Esophagus squamous epithelium (tissue), 5 donors: ENCODE measurements around the gene CSMD2. TPM values are rescaled to one million over a fixed set of nuclear protein-coding genes. Genes with fewer than 3 reads are reported as not detected.

Source experiments
- DNase-seq: peaks from one replicate; lab custom pipeline; 2025; lab: John Stamatoyannopoulos, UW
- H3K27ac ChIP-seq, 4 donors: fragments of 200-600 bp; sonication (generic); one replicate each; pipeline ENCODE4 v1.5.1; 2016 to 2019; ENCODE audit warnings: mild to moderate bottlenecking in 1 of 4
- H3K27me3 ChIP-seq, 4 donors: fragments of 200-600 bp; sonication (generic); 1 replicate in 3 of 4; 2 replicates in 1 of 4; pipeline versions ENCODE4 v1.5.1 to v1.6.0; 2017 to 2021; ENCODE audit warnings: antibody characterized with exemption in 1 of 4
- H3K36me3 ChIP-seq, 3 donors: fragments of 200-600 bp; sonication (generic); one replicate each; pipeline ENCODE4 v1.5.1; 2016 to 2019
- H3K4me1 ChIP-seq, 3 donors: fragments of 200-600 bp; sonication (generic); one replicate each; pipeline ENCODE4 v1.5.1; 2017 to 2019
- H3K4me3 ChIP-seq, 4 donors: fragments of 200-600 bp; sonication (generic); 1 replicate in 3 of 4; 2 replicates in 1 of 4; pipeline ENCODE4 v1.5.1; 2016 to 2019; ENCODE audit warnings: mild to moderate bottlenecking in 2 of 4, moderate library complexity in 1 of 4
- H3K9me3 ChIP-seq, 3 donors: fragments of 200-600 bp; sonication (generic); one replicate each; pipeline ENCODE4 v1.5.1; 2016 to 2019
- CTCF ChIP-seq, 6 experiments: fragments of 450-650 bp in 4 of 6; fragments of 200-600 bp in 2 of 6; sonication (generic) in 2 of 6; IDR thresholded peaks; one replicate each; pipeline ENCODE4 v1.5.1; 2016 to 2019; ENCODE audit warnings: antibody characterized with exemption in 6 of 6, mild to moderate bottlenecking in 4 of 6, moderate library complexity in 4 of 6
- POLR2A ChIP-seq, 4 donors: fragments of 450-650 bp; IDR thresholded peaks; one replicate each; pipeline ENCODE4 v1.6.1; 2017; ENCODE audit warnings: antibody characterized with exemption in 4 of 4, mild to moderate bottlenecking in 4 of 4, moderate library complexity in 3 of 4
- WGBS, 2 donors: methylation state at CpG; one replicate each; pipeline ENCODE4 v1.1.5; 2018; 5-methylcytosine and 5-hydroxymethylcytosine counted together
- intact Hi-C: fragments of 100-400 bp; cut with DNase I; formaldehyde crosslinking; loops from one replicate; pipeline ENCODE4 v1.15.0; 2022
- total RNA-seq, 4 donors: library from RNA; depleted of rRNA; stranded (reverse); fragments of >200 nt; gene quantifications; one replicate each; pipeline ENCODE4 v1.1.0, GENCODE V29; 2016
- donor health status: DM: yes; HTN: yes; CAD: no.

CSMD2 gene
- total RNA-seq, 4 donors from 2014 or later, result under 0.01 to 0.13 TPM; not detected in 2

GRCh38 chr1:33797849-33798248, 367.2 kb downstream of the CSMD2 start:
- intact Hi-C loops, result no loop called here
- no peaks in the 10 kb centered on the region for H3K4me1 ChIP-seq
- WGBS, 2 donors, result 56 to 60% methylated on average over 6 of the region's 6 CpGs
- H3K27me3 ChIP-seq, result peaks cover 0 to 4% (median 0%) of the 10 kb centered on the region in 4 donors
- no peak overlapping the region for H3K4me3 ChIP-seq
- TF ChIP-seq POLR2A (IDR thresholded peaks at IDR 0.05), result no peak
- no peak for TF ChIP-seq CTCF (IDR thresholded peaks at IDR 0.05)
- no peak for DNase-seq
- H3K36me3 ChIP-seq, result no peaks in the 10 kb centered on the region
- H3K9me3 ChIP-seq, result peaks cover 0 to 18% (median 5%) of the 10 kb centered on the region in 3 donors
- no peak overlapping the region for H3K27ac ChIP-seq

- no peaks in the 10 kb centered on the region for H3K36me3 ChIP-seq
- peaks cover 0 to 17% (median 4%) of the 10 kb centered on the region in 3 donors for H3K9me3 ChIP-seq
- H3K27ac ChIP-seq, result no peak overlapping the region
- WGBS, 2 donors, result 24 to 38% methylated on average over 4 of the region's 4 CpGs
- peaks cover 0 to 18% (median 0%) of the 10 kb centered on the region in 4 donors for H3K27me3 ChIP-seq
- intact Hi-C loops, result no loop called here
- no peak for DNase-seq
- no peak overlapping the region for H3K4me3 ChIP-seq
- no peaks in the 10 kb centered on the region for H3K4me1 ChIP-seq
- TF ChIP-seq POLR2A (IDR thresholded peaks at IDR 0.05) (no peak), CTCF (IDR thresholded peaks at IDR 0.05) (no peak)
Measured at GRCh38 chr1:33792651-33793050, 372.4 kb downstream of the CSMD2 start.

GRCh38 chr1:33792216-33792615, 372.8 kb downstream of the CSMD2 start:
- Histone ChIP-seq H3K36me3 (no peaks in the 10 kb centered on the region), H3K9me3 (peaks cover 0 to 13% (median under 1%) of the 10 kb centered on the region in 3 donors), H3K27ac (no peak overlapping the region), H3K27me3 (peaks cover 0 to 23% (median 0%) of the 10 kb centered on the region in 4 donors), H3K4me3 (no peak overlapping the region), H3K4me1 (no peaks in the 10 kb centered on the region)
- WGBS, 2 donors, result 67 to 92% methylated on average over 1 to 2 of the region's 4 CpGs
- no peak for TF ChIP-seq POLR2A (IDR thresholded peaks at IDR 0.05)
- no peak for TF ChIP-seq CTCF (IDR thresholded peaks at IDR 0.05)
- intact Hi-C loops, result no loop called here
- DNase-seq, result no peak

- H3K9me3 ChIP-seq, result peaks cover 0 to 5% (median 0%) of the 10 kb centered on the region in 3 donors
- no peak overlapping the region for H3K27ac ChIP-seq
- no peak for TF ChIP-seq CTCF (IDR thresholded peaks at IDR 0.05)
- intact Hi-C loops, result no loop called here
- no peak for DNase-seq
- WGBS, 2 donors, result 56 to 86% methylated on average over 2 of the region's 2 CpGs
- H3K36me3 ChIP-seq, result no peaks in the 10 kb centered on the region
- H3K27me3 ChIP-seq, result peaks cover 0 to 26% (median 0%) of the 10 kb centered on the region in 4 donors
- no peaks in the 10 kb centered on the region for H3K4me1 ChIP-seq
- no peak overlapping the region for H3K4me3 ChIP-seq
Measured at GRCh38 chr1:33791251-33791650, 373.8 kb downstream of the CSMD2 start.

GRCh38 chr1:33790577-33790976, 374.5 kb downstream of the CSMD2 start:
- 81 to 96% methylated on average over 1 of the region's 1 CpG for WGBS, 2 donors
- peaks cover 0 to 2% (median 0%) of the 10 kb centered on the region in 3 donors for H3K9me3 ChIP-seq
- no peak for TF ChIP-seq POLR2A (IDR thresholded peaks at IDR 0.05)
- TF ChIP-seq CTCF (IDR thresholded peaks at IDR 0.05), result no peak
- H3K27ac ChIP-seq, result no peak overlapping the region
- no peak for DNase-seq
- no peaks in the 10 kb centered on the region for H3K4me1 ChIP-seq
- intact Hi-C loops, result no loop called here
- no peaks in the 10 kb centered on the region for H3K36me3 ChIP-seq
- H3K27me3 ChIP-seq, result peaks cover 0 to 26% (median 0%) of the 10 kb centered on the region in 4 donors
- no peak overlapping the region for H3K4me3 ChIP-seq
